ENCODE results near the gene PLXNC1.

GRCh38 chr12:94143438-94143837 is 4.9 kb upstream of the PLXNC1 start:
- TF ChIP-seq CTCF (IDR thresholded peaks at IDR 0.05) (no peak), USF2 (IDR thresholded peaks at IDR 0.05; ENCODE audit: borderline replicate concordance, low read depth, low read length) (no peak), TEAD4 (IDR thresholded peaks at IDR 0.05; ENCODE audit: borderline replicate concordance, insufficient read depth) (no peak), MEF2A (IDR thresholded peaks at IDR 0.05; ENCODE audit: borderline replicate concordance, low read depth) (no peak), FOXJ3 (CRISPR knock-in tag; IDR thresholded peaks at IDR 0.05) (no peak), EP300 (IDR thresholded peaks at IDR 0.05; ENCODE audit: borderline replicate concordance in 1 of 2, low read depth in 1 of 2, low read length in 1 of 2) (no peak), NFIC (IDR thresholded peaks at IDR 0.05; ENCODE audit: borderline replicate concordance) (no peak), SMC3 (IDR thresholded peaks at IDR 0.05; ENCODE audit: low read depth, low read length) (no peak), JUND (IDR thresholded peaks at IDR 0.05) (no peak), RFX5 (IDR thresholded peaks at IDR 0.05; ENCODE audit: low read length) (no peak)

Measured in SK-N-SH (cell line).